B cell (primary cell): ENCODE measurements around the gene CBR4.

Source experiments
- EZH2 ChIP-seq: IDR thresholded peaks from 2 replicates; pipeline ENCODE4 v1.6.1; 2012; ENCODE audit warnings: borderline replicate concordance, low read depth, mild to moderate bottlenecking, moderate library complexity, low read length; ENCODE audit not compliant: insufficient read depth, poor library complexity, severe bottlenecking
- TF ChIP-seq, protein P1 (sequence below): fragments of 200-600 bp; IDR thresholded peaks from one replicate; pipeline ENCODE4 v1.8.0; 2022; ENCODE audit warnings: antibody characterized with exemption, mild to moderate bottlenecking

DNA sequence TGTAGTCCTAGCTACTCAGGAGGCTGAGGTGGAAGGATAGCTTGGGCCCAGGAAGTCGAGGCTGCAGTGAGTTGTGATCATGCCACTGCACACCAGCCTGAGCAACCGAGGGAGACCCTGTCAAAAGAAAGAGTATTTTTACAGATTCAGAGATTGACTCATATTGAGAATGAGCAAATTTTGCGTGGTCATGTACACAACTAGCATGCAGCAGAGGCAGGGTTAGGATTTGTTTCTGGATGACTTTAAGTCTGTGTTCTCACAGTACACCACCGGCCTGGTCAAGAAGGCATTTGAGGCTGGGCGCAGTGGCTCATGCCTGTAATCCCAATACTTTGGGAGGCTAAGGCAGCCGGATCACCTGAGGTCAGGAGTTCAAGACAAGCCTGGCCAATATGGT is 44.8 kb upstream of the CBR4 start:
- TF ChIP-seq, protein P1, sequence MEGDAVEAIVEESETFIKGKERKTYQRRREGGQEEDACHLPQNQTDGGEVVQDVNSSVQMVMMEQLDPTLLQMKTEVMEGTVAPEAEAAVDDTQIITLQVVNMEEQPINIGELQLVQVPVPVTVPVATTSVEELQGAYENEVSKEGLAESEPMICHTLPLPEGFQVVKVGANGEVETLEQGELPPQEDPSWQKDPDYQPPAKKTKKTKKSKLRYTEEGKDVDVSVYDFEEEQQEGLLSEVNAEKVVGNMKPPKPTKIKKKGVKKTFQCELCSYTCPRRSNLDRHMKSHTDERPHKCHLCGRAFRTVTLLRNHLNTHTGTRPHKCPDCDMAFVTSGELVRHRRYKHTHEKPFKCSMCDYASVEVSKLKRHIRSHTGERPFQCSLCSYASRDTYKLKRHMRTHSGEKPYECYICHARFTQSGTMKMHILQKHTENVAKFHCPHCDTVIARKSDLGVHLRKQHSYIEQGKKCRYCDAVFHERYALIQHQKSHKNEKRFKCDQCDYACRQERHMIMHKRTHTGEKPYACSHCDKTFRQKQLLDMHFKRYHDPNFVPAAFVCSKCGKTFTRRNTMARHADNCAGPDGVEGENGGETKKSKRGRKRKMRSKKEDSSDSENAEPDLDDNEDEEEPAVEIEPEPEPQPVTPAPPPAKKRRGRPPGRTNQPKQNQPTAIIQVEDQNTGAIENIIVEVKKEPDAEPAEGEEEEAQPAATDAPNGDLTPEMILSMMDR, result no peak
- no peak for TF ChIP-seq EZH2
